Fibroblast of lung (primary cell): ENCODE results near the gene SAE1. TPM values are rescaled to one million over a fixed set of nuclear protein-coding genes. Genes with fewer than 3 reads are reported as not detected.

Experiments used
- DNase-seq, 2 donors: peaks; one replicate each; pipeline versions ENCODE4 v3.0.0 to v3.0.0-alpha.2; 2010; ENCODE audit warnings: low read depth in 2 of 2
- H2AFZ ChIP-seq: 2 replicates; pipeline ENCODE4 v1.5.1; 2012; ENCODE audit warnings: low read length, control low read depth, inconsistent platforms
- H3K27ac ChIP-seq: 2 replicates; pipeline ENCODE4 v1.5.1; 2011; ENCODE audit warnings: low read length, control low read depth; ENCODE audit not compliant: insufficient read depth
- H3K27me3 ChIP-seq: 2 replicates; pipeline ENCODE4 v1.5.1; 2011; ENCODE audit warnings: mild to moderate bottlenecking, low read length; ENCODE audit not compliant: control insufficient read depth, insufficient read depth
- H3K36me3 ChIP-seq: 2 replicates; pipeline ENCODE4 v1.5.1; 2011; ENCODE audit warnings: low read length; ENCODE audit not compliant: control insufficient read depth, insufficient read depth
- H3K4me1 ChIP-seq: 2 replicates; pipeline ENCODE4 v1.5.1; 2011; ENCODE audit warnings: low read length; ENCODE audit not compliant: control insufficient read depth, insufficient read depth; ENCODE audit errors: extremely low read depth
- H3K4me2 ChIP-seq: 2 replicates; pipeline ENCODE4 v1.5.1; 2011; ENCODE audit warnings: low read length, control low read depth; ENCODE audit not compliant: insufficient read depth; ENCODE audit errors: extremely low read depth
- H3K4me3 ChIP-seq, 4 experiments: fragments of 200-600 bp in 1 of 4; sonication (generic) in 1 of 4; replicated peaks in 1 of 4; 2 replicates each; pipeline ENCODE4 v1.5.1; 2011 to 2016; ENCODE audit warnings: low read length in 4 of 4, low read depth in 3 of 4, mild to moderate bottlenecking in 3 of 4, control low read depth in 2 of 4, inconsistent platforms in 1 of 4, mixed read lengths in 1 of 4; ENCODE audit not compliant: insufficient read depth in 1 of 4; ENCODE audit errors: control extremely low read depth in 1 of 4
- H3K79me2 ChIP-seq: 2 replicates; pipeline ENCODE4 v1.5.1; 2012; ENCODE audit warnings: mild to moderate bottlenecking, low read length, inconsistent platforms; ENCODE audit not compliant: control insufficient read depth, insufficient read depth
- H3K9ac ChIP-seq: 2 replicates; pipeline ENCODE4 v1.5.1; 2011; ENCODE audit warnings: mild to moderate bottlenecking, low read length, control low read depth; ENCODE audit not compliant: insufficient read depth
- H3K9me3 ChIP-seq: 2 replicates; pipeline ENCODE4 v1.5.1; 2012; ENCODE audit warnings: low read depth, low read length; ENCODE audit not compliant: control insufficient read depth, insufficient read depth
- H4K20me1 ChIP-seq: 2 replicates; pipeline ENCODE4 v1.5.1; 2011; ENCODE audit warnings: low read length; ENCODE audit not compliant: control insufficient read depth, insufficient read depth; ENCODE audit errors: extremely low read depth
- CTCF ChIP-seq, 2 donors: IDR thresholded peaks in 1 of 2; conservative IDR thresholded peaks in 1 of 2; 1 replicate in 1 of 2; 2 replicates in 1 of 2; pipeline ENCODE4 v1.5.1; 2011 to 2012; ENCODE audit warnings: low read length in 2 of 2, control low read depth in 1 of 2, inconsistent platforms in 1 of 2, low read depth in 1 of 2, mild to moderate bottlenecking in 1 of 2
- EZH2 ChIP-seq: IDR thresholded peaks from 2 replicates; pipeline ENCODE4 v1.5.1; 2012; ENCODE audit warnings: low read length, control low read depth, mild to moderate bottlenecking; ENCODE audit errors: missing control alignments
- polyA plus RNA-seq, 2 donors: library from polyadenylated mRNA; depleted of rRNA in 1 of 2; stranded (reverse) in 1 of 2; unstranded in 1 of 2; fragments of >200 nt; gene quantifications; 2 replicates each; pipeline ENCODE4 v1.2.1, GENCODE V29; 2011 to 2012; ENCODE audit warnings: missing spikeins in 1 of 2
- total RNA-seq: library from RNA; depleted of rRNA; stranded (reverse); fragments of >200 nt; gene quantifications from 2 replicates; pipeline ENCODE4 v1.2.1, GENCODE V29; 2014

SAE1 gene
- total and polyA plus RNA-seq, 2 donors (not counting 1 experiment from before 2014, with no cell fraction given), result 97.9 to 152 TPM

DNA sequence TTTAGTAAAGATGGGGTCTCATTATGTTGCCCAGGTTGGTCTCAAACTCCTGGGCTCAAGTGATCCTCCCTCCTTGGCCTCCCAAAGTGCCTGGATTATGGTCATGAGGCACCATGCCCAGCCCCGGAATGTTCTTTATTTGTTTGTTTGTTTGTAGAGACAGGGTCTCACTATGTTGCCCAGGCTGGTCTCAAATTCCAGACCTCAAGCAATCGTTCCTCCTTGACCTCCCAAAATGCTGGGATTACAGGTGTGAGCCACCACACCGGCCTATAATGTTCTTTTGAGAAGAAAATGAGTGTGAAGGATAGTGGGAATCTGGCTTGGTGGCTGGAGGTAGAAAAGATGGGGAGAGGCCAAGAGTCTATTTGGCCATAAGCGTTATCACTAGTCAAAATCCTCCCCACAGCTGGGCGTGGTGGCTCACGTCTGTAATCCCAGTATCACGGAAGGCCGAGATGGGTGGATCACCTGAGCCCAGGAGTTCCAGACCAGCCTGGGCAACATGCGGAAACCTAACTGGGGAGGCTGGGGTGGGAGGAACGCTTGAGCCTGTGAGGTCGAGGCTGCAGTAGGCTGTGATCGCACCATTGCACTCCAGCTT is 105.5 kb downstream of the SAE1 start:
- Histone ChIP-seq H3K9ac (no peak overlapping the region), H3K27me3 (no peaks in the 10 kb centered on the region), H3K9me3 (no peaks in the 10 kb centered on the region), H3K27ac (no peak overlapping the region), H3K4me3 (no peak overlapping the region), H4K20me1 (no peaks in the 10 kb centered on the region), H3K4me2 (no peak overlapping the region), H3K36me3 (no peaks in the 10 kb centered on the region), H3K79me2 (no peaks in the 10 kb centered on the region), H2AFZ (no peak overlapping the region), H3K4me1 (peaks cover 12% of the 10 kb centered on the region)
- no peak for TF ChIP-seq EZH2
- TF ChIP-seq CTCF (conservative IDR thresholded peaks at IDR 0.05 in 1 of 2, IDR thresholded peaks at IDR 0.05 in 1 of 2; ENCODE audit: low read depth in 1 of 2, low read length in 2 of 2), result no peak
- no peak for DNase-seq

GRCh38 chr19:47239152-47239551 is 108.5 kb downstream of the SAE1 start:
- H3K36me3 ChIP-seq, result no peaks in the 10 kb centered on the region
- no peaks in the 10 kb centered on the region for H4K20me1 ChIP-seq
- peak overlapping the region in 2 of 4 experiments; percentile 26 to 46 for H3K4me3 ChIP-seq
- no peaks in the 10 kb centered on the region for H3K79me2 ChIP-seq
- H3K9ac ChIP-seq, result no peak overlapping the region
- no peaks in the 10 kb centered on the region for H3K9me3 ChIP-seq
- H3K27me3 ChIP-seq, result no peaks in the 10 kb centered on the region
- H3K4me2 ChIP-seq, result peak overlapping the region; percentile 52
- TF ChIP-seq CTCF (conservative IDR thresholded peaks at IDR 0.05 in 1 of 2, IDR thresholded peaks at IDR 0.05 in 1 of 2; ENCODE audit: low read depth in 1 of 2, low read length in 2 of 2), result no peak
- H2AFZ ChIP-seq, result peak overlapping the region; percentile 19
- H3K27ac ChIP-seq, result no peak overlapping the region
- DNase-seq, result peak in 1 of 2 donors; percentile 20
- peaks cover 14% of the 10 kb centered on the region for H3K4me1 ChIP-seq

DNA sequence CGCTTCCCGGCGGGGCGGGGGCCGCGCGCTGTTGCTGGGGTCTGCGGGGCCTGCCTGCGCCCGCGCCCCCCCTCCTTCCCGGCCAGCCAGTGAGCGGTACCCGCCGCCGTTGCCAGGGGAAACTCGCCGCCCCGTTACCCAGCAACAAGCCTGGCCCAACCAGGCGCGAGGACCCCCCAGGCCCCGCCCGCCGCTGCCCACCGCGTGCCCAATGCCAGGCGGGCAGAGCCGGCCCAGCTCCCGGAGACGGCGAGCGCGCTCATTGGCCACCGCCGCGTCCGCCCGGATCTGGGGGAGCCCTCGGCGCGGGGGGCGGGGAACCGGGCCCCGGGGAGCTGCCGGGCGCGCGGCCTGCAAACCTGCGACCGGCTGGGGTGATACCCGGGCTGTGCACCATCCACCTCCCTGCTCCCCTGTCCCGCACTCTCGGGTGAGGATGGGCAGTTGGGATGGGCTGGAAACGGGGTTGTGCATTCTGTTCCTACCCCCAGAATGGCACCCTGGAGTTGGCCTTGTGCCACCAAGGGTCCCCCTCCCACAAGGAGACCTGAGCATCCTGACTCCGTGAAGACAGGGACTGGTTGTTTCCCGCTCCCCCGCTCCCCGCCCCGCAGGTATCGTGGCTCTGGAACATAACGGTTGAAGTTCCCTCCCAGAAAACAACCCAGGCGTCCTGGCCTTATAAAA is 109.1 kb downstream of the SAE1 start:
- H3K79me2 ChIP-seq, result no peaks in the 10 kb centered on the region
- H3K9ac ChIP-seq, result no peak overlapping the region
- no peak overlapping the region for H3K27ac ChIP-seq
- no peaks in the 10 kb centered on the region for H3K36me3 ChIP-seq
- no peak overlapping the region for H2AFZ ChIP-seq
- H3K4me3 ChIP-seq, result peak overlapping the region in 2 of 4 experiments; percentile 13 to 46
- H3K4me1 ChIP-seq, result peaks cover 14% of the 10 kb centered on the region
- TF ChIP-seq CTCF (conservative IDR thresholded peaks at IDR 0.05 in 1 of 2, IDR thresholded peaks at IDR 0.05 in 1 of 2; ENCODE audit: low read depth in 1 of 2, low read length in 2 of 2) (no peak), EZH2 (no peak)
- no peaks in the 10 kb centered on the region for H4K20me1 ChIP-seq
- no peaks in the 10 kb centered on the region for H3K27me3 ChIP-seq
- H3K9me3 ChIP-seq, result no peaks in the 10 kb centered on the region
- DNase-seq, result peak; percentile 37 to 70
- H3K4me2 ChIP-seq, result peak overlapping the region; percentile 82
